ENCODE measurements around the gene ATG4D.
"Not testable (repeated sequence)": the region's sequence is repeated elsewhere in the genome, so short reads cannot be mapped to it uniquely, and the experiment has no call there.

Gene ATG4D

DNA sequence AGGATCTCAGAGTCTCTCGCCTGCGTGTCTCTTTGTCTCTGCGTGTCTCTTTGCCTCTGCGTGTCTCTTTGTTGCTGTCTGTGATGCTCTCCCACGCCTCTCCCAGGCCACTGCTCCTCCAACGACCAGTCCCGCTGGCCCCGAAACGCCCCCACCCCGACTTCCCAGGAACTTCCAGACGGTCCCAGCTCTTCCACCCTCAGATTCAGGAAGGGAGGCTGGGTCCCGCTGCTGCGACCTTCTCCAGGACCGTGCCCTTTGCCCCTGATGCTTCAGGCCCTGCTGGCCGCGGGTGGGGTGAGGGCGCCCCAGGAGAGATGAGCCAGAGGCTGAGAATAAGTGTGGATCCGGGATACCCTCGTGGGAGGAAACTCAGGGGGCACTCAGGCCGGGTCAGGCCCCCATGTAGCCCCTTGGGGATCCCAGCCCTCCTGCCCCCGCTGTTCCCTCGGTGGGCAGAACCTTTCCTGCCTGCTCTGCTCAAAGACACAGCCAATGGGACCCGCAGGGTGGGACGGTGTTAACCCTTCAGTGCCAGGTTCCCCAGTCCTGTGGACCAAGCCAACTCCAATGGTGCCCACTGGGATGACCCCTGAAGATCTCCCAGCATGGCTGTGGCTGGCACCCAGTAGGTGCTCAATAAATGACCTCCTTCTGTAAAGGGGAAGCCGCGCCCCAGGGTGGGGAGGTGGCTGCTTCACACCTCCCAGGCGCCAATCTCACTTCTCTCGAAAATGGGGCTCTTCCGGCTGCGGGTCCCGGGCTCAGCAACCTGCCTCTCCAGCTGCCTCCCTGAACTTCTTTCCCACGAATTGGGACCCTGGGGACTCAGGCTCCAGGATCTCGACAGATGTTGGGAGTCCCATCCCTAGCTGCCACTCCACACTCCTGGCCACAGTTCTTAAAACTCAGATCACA, 25.0 kb upstream of the ATG4D start:
- no peak for DNase-seq (ENCODE audit: low read depth in 2 of 2, low spot score in 1 of 2)

GRCh38 chr19:10519421-10519820, 24.3 kb upstream of the ATG4D start:
- DNase-seq (ENCODE audit: low read depth in 2 of 2, low spot score in 1 of 2), result no peak

GRCh38 chr19:10520652-10521318, 22.9 kb upstream of the ATG4D start:
- DNase-seq (ENCODE audit: low read depth in 2 of 2, low spot score in 1 of 2), result no peak

- DNase-seq (ENCODE audit: low read depth in 2 of 2, low spot score in 1 of 2), result no peak
Observed at GRCh38 chr19:10521461-10522171, 22.1 kb upstream of the ATG4D start.

DNA sequence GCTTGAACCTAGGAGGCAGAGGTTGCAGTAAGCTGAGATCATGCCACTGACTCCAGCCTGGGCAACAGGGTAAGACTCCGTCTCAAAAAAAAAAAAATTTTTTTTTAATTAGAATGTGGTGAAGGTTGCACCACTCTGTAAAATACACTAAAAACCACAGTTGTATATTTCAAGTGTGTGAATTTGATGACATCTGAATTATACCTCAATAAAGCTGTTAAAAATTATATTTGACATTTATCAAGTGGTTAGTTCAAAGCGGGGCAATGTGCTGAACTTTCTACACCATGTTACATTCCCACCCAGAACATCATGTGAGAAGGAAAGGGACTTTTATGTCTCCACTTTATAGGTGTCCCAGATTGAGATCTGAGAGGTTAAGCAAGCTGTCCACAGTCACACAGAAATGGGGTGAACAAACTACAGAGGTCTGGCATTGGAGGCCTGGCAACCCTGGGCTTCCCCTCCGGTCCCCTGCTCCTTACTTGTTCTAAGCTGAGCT, 20.5 kb upstream of the ATG4D start:
- DNase-seq (ENCODE audit: low read depth in 2 of 2, low spot score in 1 of 2), result no peak

GRCh38 chr19:10525636-10526035, 18.1 kb upstream of the ATG4D start:
- no peak for DNase-seq (ENCODE audit: low read depth in 2 of 2, low spot score in 1 of 2)

- not testable (repeated sequence) for DNase-seq (ENCODE audit: low read depth in 2 of 2, low spot score in 1 of 2)
Observed at GRCh38 chr19:10526887-10527286, 16.8 kb upstream of the ATG4D start.

DNA sequence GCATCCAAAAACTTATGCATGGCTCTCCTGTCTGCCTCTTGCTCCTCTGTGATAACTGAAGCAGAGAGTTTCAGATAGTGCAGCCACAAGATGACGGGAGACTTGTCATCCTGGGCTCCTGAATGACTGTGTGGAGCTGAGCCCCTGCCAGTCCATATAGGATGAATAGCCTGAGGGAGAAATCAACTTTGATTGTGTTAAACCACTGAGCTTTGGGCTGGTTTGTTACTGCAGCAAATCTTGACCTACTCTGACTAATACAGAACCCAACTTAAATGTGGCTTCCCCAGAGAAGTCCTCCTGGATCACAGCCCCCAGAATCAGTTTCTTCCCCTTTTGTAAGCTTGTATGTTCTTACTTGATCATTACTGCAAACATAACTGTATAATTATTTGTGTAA, 11.2 kb upstream of the ATG4D start:
- no peak for DNase-seq (ENCODE audit: low read depth in 2 of 2, low spot score in 1 of 2)

DNA sequence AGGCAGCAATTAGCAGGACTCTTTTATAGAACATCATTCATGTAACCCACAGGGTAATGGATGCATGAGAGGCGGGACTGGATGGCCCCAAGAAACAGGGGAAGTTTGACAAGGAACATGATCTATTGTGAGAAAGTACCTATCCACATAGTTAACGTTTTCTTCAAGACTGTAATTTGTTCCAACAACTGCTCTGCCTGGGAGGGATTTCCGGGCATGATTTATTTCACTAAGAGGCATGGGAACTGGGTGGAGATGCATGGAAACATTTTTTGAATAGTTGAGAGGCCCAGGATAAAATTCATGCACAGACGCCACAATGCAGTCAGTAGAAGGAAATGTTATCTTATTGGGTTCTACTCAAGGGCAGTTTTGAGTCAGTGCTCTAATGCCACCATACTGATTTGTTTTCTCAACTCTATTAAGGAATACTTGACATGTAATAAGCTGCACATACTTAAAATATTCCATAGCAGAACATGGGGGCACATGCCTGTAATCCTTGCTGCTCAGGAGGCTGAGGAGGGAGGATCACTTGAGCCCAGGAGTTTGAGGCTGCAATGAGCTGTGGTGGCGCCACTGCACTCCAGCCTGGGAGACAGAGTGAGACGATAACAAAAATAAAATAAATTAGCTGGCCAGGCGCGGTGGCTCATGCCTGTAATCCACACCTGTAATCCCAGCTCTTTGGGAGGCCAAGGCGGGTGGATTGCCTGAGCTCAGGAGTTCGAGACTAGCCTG, 9.9 kb upstream of the ATG4D start:
- DNase-seq (ENCODE audit: low read depth in 2 of 2, low spot score in 1 of 2), result no peak

DNA sequence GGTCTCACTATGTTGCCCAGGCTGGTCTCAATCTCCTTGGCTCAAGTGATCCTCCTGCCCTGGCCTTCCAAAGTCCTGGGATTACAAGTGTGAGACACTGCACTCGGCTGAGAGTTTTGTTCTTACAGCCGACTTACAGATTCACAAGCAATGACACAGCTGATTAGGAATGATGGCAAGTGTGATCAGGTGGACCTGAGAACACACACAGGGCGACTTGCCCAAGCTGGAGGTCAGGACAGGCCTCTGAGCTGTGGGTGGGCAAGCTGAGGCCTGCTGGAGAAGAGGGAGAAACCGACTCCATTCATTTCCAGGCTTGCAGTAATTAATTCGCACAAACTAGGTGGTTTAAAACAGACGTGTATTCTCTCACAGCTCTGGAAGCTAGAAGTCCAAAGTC, 8.1 kb upstream of the ATG4D start:
- no peak for DNase-seq (ENCODE audit: low read depth in 2 of 2, low spot score in 1 of 2)

DNA sequence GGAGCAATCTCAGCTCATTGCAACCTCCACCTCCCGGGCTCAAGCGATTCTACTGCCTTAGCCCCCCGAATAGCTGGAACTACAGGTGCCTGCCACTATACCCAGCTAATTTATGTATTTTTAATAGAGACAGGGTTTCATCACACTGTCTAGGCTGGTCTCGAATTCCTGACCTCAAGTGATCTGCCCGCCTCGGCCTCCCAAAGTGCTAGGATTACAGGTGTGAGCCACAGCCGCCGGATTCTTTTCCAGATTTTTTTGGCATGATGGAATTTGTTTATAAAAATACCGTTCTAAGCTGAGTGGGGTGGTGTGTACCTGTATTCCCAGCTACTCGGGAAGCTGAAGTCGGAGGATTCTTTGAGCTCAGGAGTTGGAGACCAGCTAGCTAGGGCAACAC, 6.0 kb upstream of the ATG4D start:
- no peak for DNase-seq (ENCODE audit: low read depth in 2 of 2, low spot score in 1 of 2)

DNA sequence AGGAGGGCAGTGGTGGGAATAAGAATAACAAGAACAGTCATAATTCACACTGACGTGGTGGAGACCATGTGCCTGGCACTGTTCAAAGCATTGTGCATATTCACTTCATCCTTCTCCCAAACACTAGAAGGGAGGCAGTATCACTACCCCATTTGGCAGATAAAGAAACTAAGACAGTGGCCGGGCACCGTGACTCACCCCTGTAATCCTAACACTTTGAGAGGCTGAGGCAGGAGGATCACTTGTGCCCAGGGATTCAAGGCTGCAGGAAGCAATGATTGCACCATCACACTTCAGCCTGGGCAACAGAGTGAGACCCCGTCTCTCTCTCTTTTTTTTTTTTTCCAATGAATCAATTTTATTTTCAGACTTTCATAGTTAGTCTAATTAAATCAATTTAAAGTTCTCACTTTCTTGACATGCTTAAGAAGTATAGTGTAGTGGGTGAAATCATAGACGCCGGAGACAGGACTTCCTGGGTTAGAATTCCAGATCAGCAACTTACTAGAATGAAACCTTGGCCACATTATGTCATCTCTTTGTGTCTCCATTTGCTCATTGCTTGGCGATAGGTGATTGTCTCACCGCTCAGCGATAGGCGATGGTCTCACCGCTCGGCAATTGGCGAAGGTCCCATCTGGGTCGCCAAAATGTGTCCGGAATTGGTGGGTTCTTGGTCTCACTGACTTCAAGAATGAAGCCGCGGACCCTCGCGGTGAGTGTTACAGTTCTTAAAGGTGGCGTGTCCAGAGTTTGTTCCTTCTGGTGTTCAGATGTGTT, 5.3 kb upstream of the ATG4D start:
- no peak for DNase-seq (ENCODE audit: low read depth in 2 of 2, low spot score in 1 of 2)

DNA sequence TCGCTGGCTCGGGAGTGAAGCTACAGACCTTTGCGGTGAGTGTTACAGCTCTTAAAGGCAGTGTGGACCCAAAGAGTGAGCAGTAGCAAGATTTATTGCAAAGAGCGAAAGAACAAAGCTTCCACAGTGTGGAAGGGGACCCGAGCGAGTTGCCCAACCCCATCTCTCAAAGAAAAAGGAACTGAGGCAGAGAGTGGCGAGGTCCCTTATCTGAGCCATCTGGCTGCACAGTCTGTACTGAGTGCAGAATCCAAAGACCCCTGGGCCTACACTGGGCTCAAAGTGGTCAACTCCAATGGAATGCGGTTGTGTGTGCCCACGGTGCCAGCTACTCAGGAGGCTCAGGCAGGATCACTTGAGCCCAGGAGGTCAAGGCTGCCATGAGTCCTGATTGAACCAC, 4.7 kb upstream of the ATG4D start:
- DNase-seq (ENCODE audit: low read depth in 2 of 2, low spot score in 1 of 2), result not testable (repeated sequence)

DNA sequence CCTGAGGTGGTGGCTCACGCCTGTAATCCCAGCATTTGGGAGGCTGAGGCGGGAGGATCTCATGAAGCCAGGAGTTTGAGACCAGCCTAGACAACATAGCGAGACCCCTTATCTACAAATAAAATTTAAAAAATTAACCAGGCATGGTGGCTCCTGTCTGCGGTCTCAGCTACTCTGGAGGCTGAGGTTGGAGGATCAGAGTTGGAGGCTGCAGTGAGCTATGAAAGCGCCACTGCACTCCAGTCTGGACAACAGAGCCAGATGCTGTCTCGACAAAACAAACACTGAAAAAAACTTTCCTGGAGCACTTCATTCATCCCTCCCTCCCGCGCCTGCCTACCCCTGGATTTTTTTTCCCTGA, 665 bp upstream of the ATG4D start:
- no peak for DNase-seq (ENCODE audit: low read depth in 2 of 2, low spot score in 1 of 2)

DNA sequence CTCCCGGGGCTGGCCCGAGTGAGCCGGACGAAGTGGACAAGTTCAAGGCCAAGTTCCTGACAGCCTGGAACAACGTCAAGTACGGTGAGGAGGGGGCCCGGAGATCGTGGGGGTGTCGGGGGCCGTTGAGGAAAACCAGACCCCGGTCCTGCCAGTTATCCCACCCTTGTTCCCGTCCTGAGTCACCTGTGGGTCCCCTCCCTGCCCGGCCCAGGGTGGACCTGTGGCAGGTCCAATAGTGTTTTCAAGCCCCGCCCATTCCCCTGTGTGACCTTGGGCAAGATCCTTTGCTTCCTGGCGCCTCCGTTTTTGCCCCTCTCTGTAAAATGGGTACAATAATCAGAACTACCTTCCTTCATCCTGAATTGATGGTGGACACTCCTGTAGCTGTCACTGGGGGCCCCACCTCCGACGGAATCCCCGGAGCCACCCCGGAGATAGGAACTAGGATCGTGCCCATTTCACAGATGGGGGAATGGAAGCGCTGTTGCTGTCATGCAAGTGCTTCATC, 593 bp downstream of the ATG4D start:
- no peak for DNase-seq (ENCODE audit: low read depth in 2 of 2, low spot score in 1 of 2)

GRCh38 chr19:10544753-10545251, 1.1 kb downstream of the ATG4D start:
- DNase-seq (ENCODE audit: low read depth in 2 of 2, low spot score in 1 of 2), result no peak

GRCh38 chr19:10546817-10547216, 3.1 kb downstream of the ATG4D start:
- no peak for DNase-seq (ENCODE audit: low read depth in 2 of 2, low spot score in 1 of 2)

GRCh38 chr19:10548746-10549276, 5.1 kb downstream of the ATG4D start:
- no peak for DNase-seq (ENCODE audit: low read depth in 2 of 2, low spot score in 1 of 2)

DNA sequence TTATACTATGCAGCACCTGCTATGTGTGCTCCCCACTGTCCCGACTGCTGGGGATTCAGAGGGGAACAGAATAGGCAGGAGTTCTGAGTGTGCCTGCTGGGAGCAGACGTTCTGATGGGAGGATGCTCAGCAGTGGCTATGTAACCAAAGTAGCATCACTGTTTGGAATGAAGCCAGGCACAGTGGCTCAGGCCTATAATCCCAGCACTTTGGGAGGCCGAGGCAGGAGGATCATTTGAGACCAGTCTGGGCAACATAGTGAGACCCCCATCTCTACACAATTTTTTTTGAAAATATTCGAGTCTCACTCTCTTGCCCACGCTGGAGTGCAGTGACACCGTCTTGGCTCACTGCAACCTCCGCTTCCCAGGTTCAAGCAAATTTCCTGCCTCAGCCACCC, 6.0 kb downstream of the ATG4D start:
- no peak for DNase-seq (ENCODE audit: low read depth in 2 of 2, low spot score in 1 of 2)

- DNase-seq (ENCODE audit: low read depth in 2 of 2, low spot score in 1 of 2), result no peak
Observed at GRCh38 chr19:10550336-10550735, 6.6 kb downstream of the ATG4D start.
